HG03571 (cell line): ENCODE data around the gene PCDHGB5.

ENCODE experiments used
- ATAC-seq: cut with Tn5 transposase; IDR thresholded peaks from one replicate; pipeline ENCODE4 v1.9.1; 2021; ENCODE audit not compliant: unreplicated experiment

PCDHGB5 gene

DNA sequence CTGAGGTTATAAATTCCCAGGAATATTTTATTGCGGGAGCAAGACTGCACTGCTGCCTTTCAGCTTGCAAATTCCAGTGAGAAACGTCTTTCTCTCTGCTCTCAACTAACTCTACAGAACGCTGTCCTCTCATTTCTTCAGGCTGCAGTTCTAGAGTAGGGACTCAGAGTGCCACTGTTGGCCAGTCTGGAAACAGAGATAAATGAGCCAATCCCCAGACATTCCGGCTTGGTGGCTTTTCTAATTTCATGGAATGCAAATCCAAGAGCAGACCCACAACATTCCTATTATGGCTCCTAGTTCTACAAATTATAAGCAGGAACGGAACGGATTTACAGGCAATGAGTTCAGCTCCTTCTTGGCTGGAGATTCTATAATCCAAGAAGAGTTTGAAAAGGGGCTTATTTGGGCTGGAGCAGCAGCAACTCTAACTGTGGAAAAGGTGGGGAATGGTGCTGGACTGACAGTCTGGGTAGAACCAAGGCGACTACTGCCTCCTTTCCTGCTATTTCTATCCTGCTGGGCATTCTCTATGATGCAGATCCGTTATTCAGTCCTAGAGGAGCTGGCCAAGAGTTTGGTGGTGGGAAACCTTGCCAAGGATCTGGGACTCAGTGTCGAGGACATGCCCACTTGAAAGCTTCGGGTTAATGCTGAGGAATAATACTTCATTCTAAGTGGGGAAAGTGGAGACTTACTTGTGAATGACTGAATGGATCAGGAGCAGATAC, 41.8 kb downstream of the PCDHGB5 start:
- ATAC-seq = no peak

DNA sequence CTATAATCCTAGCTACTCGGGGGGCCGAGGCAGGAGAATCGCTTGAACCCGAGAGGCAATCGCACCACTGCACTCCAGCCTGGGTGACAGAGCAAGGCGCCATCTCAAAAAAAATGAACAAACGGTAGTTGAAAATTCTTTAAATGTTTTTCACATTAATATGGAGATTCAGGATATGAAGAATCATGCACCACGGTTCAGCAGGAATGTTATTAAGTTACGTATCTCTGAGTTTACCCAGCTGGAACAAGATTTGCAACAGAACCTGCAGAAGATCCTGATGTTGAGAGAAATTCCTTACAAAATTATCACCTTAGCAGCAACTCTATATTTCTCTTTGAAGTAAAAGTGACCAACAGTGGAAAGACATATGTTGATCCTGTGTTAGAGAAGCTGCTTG, 42.6 kb downstream of the PCDHGB5 start:
- ATAC-seq = no peak

DNA sequence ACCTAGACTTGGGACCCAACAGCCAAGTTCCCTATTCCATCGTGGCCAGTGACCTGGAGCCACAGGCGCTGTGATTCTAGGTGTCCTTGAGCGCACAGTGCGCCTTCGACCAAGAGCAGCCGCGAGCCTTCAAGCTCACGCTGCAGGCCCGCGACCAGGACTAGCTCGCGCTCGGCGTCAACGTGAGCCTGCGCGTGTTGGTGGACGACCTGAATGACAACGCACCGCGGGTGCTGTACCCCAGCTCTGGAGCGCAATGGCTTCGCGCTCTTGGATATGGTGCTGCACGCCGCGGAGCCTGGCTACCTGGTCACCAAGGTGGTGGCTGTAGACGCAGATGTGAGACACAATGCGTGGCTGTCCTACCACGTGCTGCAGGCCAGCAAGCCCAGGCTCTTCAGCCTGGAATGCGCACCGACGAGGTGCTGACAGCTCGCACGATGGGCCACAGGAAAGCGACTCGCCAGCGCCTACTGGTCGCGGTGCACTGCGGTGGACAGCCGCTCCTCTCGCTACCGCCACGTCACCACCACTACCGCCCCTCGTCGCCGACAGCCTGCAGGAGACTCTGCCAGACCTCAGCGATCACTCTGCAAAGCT, 43.9 kb downstream of the PCDHGB5 start:
- ATAC-seq = no peak
